HEK293 (cell line): ENCODE results near the gene ENAH.

ENCODE experiments used
- CTCF ChIA-PET: fragments of 350-600 bp; formaldehyde crosslinking; extraction: SDS; loops from one replicate; lab custom pipeline; 2021; ENCODE audit warnings: antibody characterized with exemption; lab: Yijun Ruan, JAX
- POLR2A ChIA-PET: fragments of 300-600 bp; formaldehyde crosslinking; extraction: SDS; loops from one replicate; lab custom pipeline; 2020; ENCODE audit warnings: antibody characterized with exemption, inconsistent platforms; lab: Yijun Ruan, JAX
- H3K27ac ChIP-seq: fragments of 200-500 bp; sonication (Bioruptor generic); 2 replicates; pipeline ENCODE4 v1.5.1; 2014; ENCODE audit warnings: low read depth, low read length, control low read depth, inconsistent platforms; ENCODE audit errors: extremely low read depth
- H3K36me3 ChIP-seq, 2 experiments: fragments of 200-500 bp in 1 of 2; sonication (Bioruptor generic) in 1 of 2; 1 replicate in 1 of 2; 2 replicates in 1 of 2; pipeline ENCODE4 v1.5.1; 2014 to 2017; ENCODE audit warnings: inconsistent platforms in 2 of 2, low read length in 2 of 2; ENCODE audit not compliant: control insufficient read depth in 2 of 2, insufficient read depth in 1 of 2
- H3K4me1 ChIP-seq: fragments of 200-500 bp; sonication (Bioruptor generic); 2 replicates; pipeline ENCODE4 v1.5.1; 2014; ENCODE audit warnings: mild to moderate bottlenecking, low read length, inconsistent platforms; ENCODE audit not compliant: control insufficient read depth, insufficient read depth
- H3K4me3 ChIP-seq: 2 replicates; pipeline ENCODE4 v1.5.1; 2011; ENCODE audit warnings: low read depth, mild to moderate bottlenecking, control low read depth, low read length, moderate library complexity
- H3K9me3 ChIP-seq: fragments of 200-500 bp; sonication (Bioruptor generic); 2 replicates; pipeline ENCODE4 v1.5.1; 2014; ENCODE audit warnings: low read depth, low read length, inconsistent platforms; ENCODE audit not compliant: control insufficient read depth, insufficient read depth
- BCL11B ChIP-seq: fragments of 450-650 bp; formaldehyde crosslinking; IDR thresholded peaks from 2 replicates; pipeline ENCODE4 v1.5.1; 2016; ENCODE audit warnings: low read depth, missing biosample characterization, missing genetic modification characterization
- EGR2 ChIP-seq: fragments of 450-650 bp; formaldehyde crosslinking; IDR thresholded peaks from 2 replicates; pipeline ENCODE4 v1.5.1; 2016; ENCODE audit warnings: low read depth, missing biosample characterization, missing genetic modification characterization
- GLIS1 ChIP-seq: fragments of 450-650 bp; formaldehyde crosslinking; IDR thresholded peaks from 2 replicates; pipeline ENCODE4 v1.5.1; 2016; ENCODE audit warnings: missing biosample characterization, missing genetic modification characterization
- IKZF3 ChIP-seq: fragments of 450-650 bp; IDR thresholded peaks from 2 replicates; pipeline ENCODE4 v1.5.0; 2018; ENCODE audit warnings: missing biosample characterization, mild to moderate bottlenecking, missing genetic modification characterization, moderate library complexity
- MZF1 ChIP-seq: fragments of 450-650 bp; formaldehyde crosslinking; IDR thresholded peaks from 2 replicates; pipeline ENCODE4 v1.5.1; 2017; ENCODE audit warnings: missing biosample characterization, missing genetic modification characterization, borderline replicate concordance
- OSR2 ChIP-seq: fragments of 450-650 bp; formaldehyde crosslinking; IDR thresholded peaks from 2 replicates; pipeline ENCODE4 v1.5.1; 2016; ENCODE audit warnings: missing biosample characterization, missing genetic modification characterization
- SCRT1 ChIP-seq: fragments of 450-650 bp; formaldehyde crosslinking; IDR thresholded peaks from 2 replicates; pipeline ENCODE4 v1.5.1; 2016; ENCODE audit warnings: missing biosample characterization, missing genetic modification characterization, borderline replicate concordance
- SP2 ChIP-seq: fragments of 450-650 bp; formaldehyde crosslinking; IDR thresholded peaks from 2 replicates; pipeline ENCODE4 v1.5.1; 2016; ENCODE audit warnings: missing biosample characterization, missing genetic modification characterization
- SP7 ChIP-seq: fragments of 450-650 bp; formaldehyde crosslinking; IDR thresholded peaks from 2 replicates; pipeline ENCODE4 v1.5.1; 2016; ENCODE audit warnings: missing biosample characterization, missing genetic modification characterization
- WT1 ChIP-seq: fragments of 450-650 bp; formaldehyde crosslinking; IDR thresholded peaks from 2 replicates; pipeline ENCODE4 v1.5.1; 2016; ENCODE audit warnings: missing biosample characterization, missing genetic modification characterization
- ZBTB1 ChIP-seq: fragments of 450-650 bp; formaldehyde crosslinking; IDR thresholded peaks from 2 replicates; pipeline ENCODE4 v1.5.1; 2016; ENCODE audit warnings: missing biosample characterization, missing genetic modification characterization
- ZFP37 ChIP-seq: fragments of 450-650 bp; formaldehyde crosslinking; IDR thresholded peaks from 2 replicates; pipeline ENCODE4 v1.5.1; 2016; ENCODE audit warnings: missing biosample characterization, missing genetic modification characterization
- ZFP69B ChIP-seq: fragments of 450-650 bp; formaldehyde crosslinking; IDR thresholded peaks from 2 replicates; pipeline ENCODE4 v1.5.1; 2016; ENCODE audit warnings: missing biosample characterization, missing genetic modification characterization
- ZIC2 ChIP-seq: fragments of 450-650 bp; formaldehyde crosslinking; IDR thresholded peaks from 2 replicates; pipeline ENCODE4 v1.5.1; 2016; ENCODE audit warnings: missing biosample characterization, missing genetic modification characterization
- ZNF2 ChIP-seq: fragments of 450-650 bp; formaldehyde crosslinking; IDR thresholded peaks from 2 replicates; pipeline ENCODE4 v1.5.1; 2016; ENCODE audit warnings: missing biosample characterization, missing genetic modification characterization
- ZNF214 ChIP-seq: fragments of 450-650 bp; formaldehyde crosslinking; IDR thresholded peaks from 2 replicates; pipeline ENCODE4 v1.5.1; 2017; ENCODE audit warnings: missing biosample characterization, mild to moderate bottlenecking, missing genetic modification characterization, borderline replicate concordance
- ZNF223 ChIP-seq: fragments of 450-650 bp; formaldehyde crosslinking; IDR thresholded peaks from 2 replicates; pipeline ENCODE4 v1.5.1; 2016; ENCODE audit warnings: missing biosample characterization, missing genetic modification characterization
- ZNF362 ChIP-seq: fragments of 450-650 bp; formaldehyde crosslinking; IDR thresholded peaks from 2 replicates; pipeline ENCODE4 v1.5.1; 2016; ENCODE audit warnings: missing biosample characterization, missing genetic modification characterization
- ZNF600 ChIP-seq: fragments of 450-650 bp; formaldehyde crosslinking; IDR thresholded peaks from 2 replicates; pipeline ENCODE4 v1.5.1; 2016; ENCODE audit warnings: missing biosample characterization, missing genetic modification characterization
- ZNF610 ChIP-seq: fragments of 450-650 bp; formaldehyde crosslinking; IDR thresholded peaks from 2 replicates; pipeline ENCODE4 v1.5.1; 2016; ENCODE audit warnings: missing biosample characterization, missing genetic modification characterization, borderline replicate concordance
- ZNF629 ChIP-seq: fragments of 450-650 bp; formaldehyde crosslinking; IDR thresholded peaks from 2 replicates; pipeline ENCODE4 v1.5.1; 2017; ENCODE audit warnings: missing biosample characterization, missing genetic modification characterization
- ZNF645 ChIP-seq: fragments of 450-650 bp; formaldehyde crosslinking; IDR thresholded peaks from 2 replicates; pipeline ENCODE4; 2016; ENCODE audit warnings: missing biosample characterization, missing genetic modification characterization
- ZNF664 ChIP-seq: fragments of 450-650 bp; formaldehyde crosslinking; IDR thresholded peaks from 2 replicates; pipeline ENCODE4 v1.5.1; 2016; ENCODE audit warnings: missing biosample characterization, missing genetic modification characterization
- ZXDB ChIP-seq: fragments of 450-650 bp; formaldehyde crosslinking; IDR thresholded peaks from 2 replicates; pipeline ENCODE4 v1.5.1; 2016; ENCODE audit warnings: missing biosample characterization, missing genetic modification characterization
- TF ChIP-seq, protein P1 (sequence below): fragments of 450-650 bp; formaldehyde crosslinking; IDR thresholded peaks from 2 replicates; pipeline ENCODE4 v1.5.1; 2016; ENCODE audit warnings: missing biosample characterization, missing genetic modification characterization
- TF ChIP-seq, protein P2 (sequence below): fragments of 450-650 bp; formaldehyde crosslinking; IDR thresholded peaks from 2 replicates; pipeline ENCODE4 v1.5.1; 2016; ENCODE audit warnings: missing biosample characterization, missing genetic modification characterization
- TF ChIP-seq, protein P3 (sequence below): fragments of 450-650 bp; formaldehyde crosslinking; IDR thresholded peaks from 2 replicates; pipeline ENCODE4 v1.5.1; 2016; ENCODE audit warnings: missing biosample characterization, missing genetic modification characterization, borderline replicate concordance
- TF ChIP-seq, protein P4 (sequence below): sonication (generic); formaldehyde crosslinking; IDR thresholded peaks from 2 replicates; pipeline ENCODE4 v1.8.1; 2022; ENCODE audit warnings: mild to moderate bottlenecking, moderate library complexity, missing genetic modification reagents
- TF ChIP-seq, protein P5 (sequence below): fragments of 450-650 bp; formaldehyde crosslinking; IDR thresholded peaks from 2 replicates; pipeline ENCODE4 v1.5.1; 2016; ENCODE audit warnings: missing biosample characterization, missing genetic modification characterization

Gene ENAH

DNA sequence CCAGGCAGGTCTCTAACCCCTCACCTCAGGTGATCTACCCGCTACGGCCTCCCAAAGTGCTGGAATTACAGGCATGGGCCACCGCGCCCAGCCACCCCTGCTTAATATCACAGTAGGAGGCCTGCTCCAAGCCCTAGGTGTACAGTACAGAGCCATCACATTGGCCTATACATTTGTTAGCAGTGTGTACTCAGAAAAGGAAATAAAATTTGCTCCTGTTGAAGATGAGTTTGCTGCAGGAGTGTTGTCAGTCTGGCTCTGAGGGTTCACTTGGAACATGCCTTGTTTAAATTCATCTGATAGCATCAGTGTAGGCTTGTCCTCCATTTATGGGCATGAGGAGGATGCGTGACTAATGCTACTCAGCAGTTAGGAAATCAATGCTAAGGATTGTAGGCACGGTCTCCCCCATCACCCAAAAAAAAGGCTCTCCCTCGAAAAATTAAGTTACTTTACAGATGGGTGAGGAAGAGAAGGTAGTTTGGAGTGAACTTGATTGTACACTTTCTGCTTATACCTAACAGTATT lies 4.6 kb upstream of the ENAH start:
- Histone ChIP-seq H3K27ac (no peak overlapping the region; the same call in 1 of the 2 replicates), H3K9me3 (no peaks in the 10 kb centered on the region), H3K36me3 (no peaks in the 10 kb centered on the region), H3K4me1 (peaks cover 36% of the 10 kb centered on the region), H3K4me3 (no peak overlapping the region)
- ChIA-PET POLR2A (interaction anchor here (1.4 to 3.1 kb wide), 3 partner anchors 110 to 120 kb away, joined by 7 to 30 read pairs (median 23); partner anchors contain the start of gene SRP9), CTCF (interaction anchor here (0.9 to 3.6 kb wide), 4 partner anchors 104 to 183 kb away, joined by 3 to 27 read pairs (median 4); partner anchors contain the start of gene SRP9)
- TF ChIP-seq SCRT1 (tag by site-specific recombination) (no peak), WT1 (tag by site-specific recombination) (peak; percentile 73), ZNF223 (tag by site-specific recombination) (no peak), SP7 (peak; percentile 72), GLIS1 (tag by site-specific recombination) (peak; percentile 95), ZBTB1 (tag by site-specific recombination) (no peak), ZFP37 (0 out of 2 replicates have a peak, but pooled peaks have one; percentile 56), BCL11B (no peak), ZNF2 (tag by site-specific recombination) (peak; percentile 53; the same call in 1 of the 2 replicates), MZF1 (tag by site-specific recombination) (no peak), ZNF362 (tag by site-specific recombination) (peak; percentile 91), ZFP69B (tag by site-specific recombination) (peak; percentile 31), IKZF3 (tag by site-specific recombination) (no peak), ZNF664 (tag by site-specific recombination) (no peak), ZNF629 (peak; percentile 41; the same call in 1 of the 2 replicates), ZNF610 (tag by site-specific recombination) (no peak), SP2 (tag by site-specific recombination) (no peak), ZXDB (tag by site-specific recombination) (no peak), ZNF645 (no peak), ZIC2 (tag by site-specific recombination) (peak; percentile 68), ZNF600 (tag by site-specific recombination) (peak; percentile 79), EGR2 (tag by site-specific recombination) (peak; percentile 64), OSR2 (peak; percentile 4; the same call in 1 of the 2 replicates), ZNF214 (no peak)
- TF ChIP-seq, protein P1, sequence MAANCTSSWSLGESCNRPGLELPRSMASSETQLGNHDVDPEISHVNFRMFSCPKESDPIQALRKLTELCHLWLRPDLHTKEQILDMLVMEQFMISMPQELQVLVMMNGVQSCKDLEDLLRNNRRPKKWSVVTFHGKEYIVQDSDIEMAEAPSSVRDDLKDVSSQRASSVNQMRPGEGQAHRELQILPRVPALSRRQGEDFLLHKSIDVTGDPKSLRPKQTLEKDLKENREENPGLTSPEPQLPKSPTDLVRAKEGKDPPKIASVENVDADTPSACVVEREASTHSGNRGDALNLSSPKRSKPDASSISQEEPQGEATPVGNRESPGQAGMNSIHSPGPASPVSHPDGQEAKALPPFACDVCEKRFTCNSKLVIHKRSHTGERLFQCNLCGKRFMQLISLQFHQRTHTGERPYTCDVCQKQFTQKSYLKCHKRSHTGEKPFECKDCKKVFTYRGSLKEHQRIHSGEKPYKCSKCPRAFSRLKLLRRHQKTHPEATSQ, result no peak
- TF ChIP-seq, protein P2, sequence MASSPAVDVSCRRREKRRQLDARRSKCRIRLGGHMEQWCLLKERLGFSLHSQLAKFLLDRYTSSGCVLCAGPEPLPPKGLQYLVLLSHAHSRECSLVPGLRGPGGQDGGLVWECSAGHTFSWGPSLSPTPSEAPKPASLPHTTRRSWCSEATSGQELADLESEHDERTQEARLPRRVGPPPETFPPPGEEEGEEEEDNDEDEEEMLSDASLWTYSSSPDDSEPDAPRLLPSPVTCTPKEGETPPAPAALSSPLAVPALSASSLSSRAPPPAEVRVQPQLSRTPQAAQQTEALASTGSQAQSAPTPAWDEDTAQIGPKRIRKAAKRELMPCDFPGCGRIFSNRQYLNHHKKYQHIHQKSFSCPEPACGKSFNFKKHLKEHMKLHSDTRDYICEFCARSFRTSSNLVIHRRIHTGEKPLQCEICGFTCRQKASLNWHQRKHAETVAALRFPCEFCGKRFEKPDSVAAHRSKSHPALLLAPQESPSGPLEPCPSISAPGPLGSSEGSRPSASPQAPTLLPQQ, result 0 out of 2 replicates have a peak, but pooled peaks have one; percentile 18
- TF ChIP-seq, protein P3, sequence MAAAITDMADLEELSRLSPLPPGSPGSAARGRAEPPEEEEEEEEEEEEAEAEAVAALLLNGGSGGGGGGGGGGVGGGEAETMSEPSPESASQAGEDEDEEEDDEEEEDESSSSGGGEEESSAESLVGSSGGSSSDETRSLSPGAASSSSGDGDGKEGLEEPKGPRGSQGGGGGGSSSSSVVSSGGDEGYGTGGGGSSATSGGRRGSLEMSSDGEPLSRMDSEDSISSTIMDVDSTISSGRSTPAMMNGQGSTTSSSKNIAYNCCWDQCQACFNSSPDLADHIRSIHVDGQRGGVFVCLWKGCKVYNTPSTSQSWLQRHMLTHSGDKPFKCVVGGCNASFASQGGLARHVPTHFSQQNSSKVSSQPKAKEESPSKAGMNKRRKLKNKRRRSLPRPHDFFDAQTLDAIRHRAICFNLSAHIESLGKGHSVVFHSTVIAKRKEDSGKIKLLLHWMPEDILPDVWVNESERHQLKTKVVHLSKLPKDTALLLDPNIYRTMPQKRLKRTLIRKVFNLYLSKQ (tag by site-specific recombination), result no peak
- TF ChIP-seq, protein P4, sequence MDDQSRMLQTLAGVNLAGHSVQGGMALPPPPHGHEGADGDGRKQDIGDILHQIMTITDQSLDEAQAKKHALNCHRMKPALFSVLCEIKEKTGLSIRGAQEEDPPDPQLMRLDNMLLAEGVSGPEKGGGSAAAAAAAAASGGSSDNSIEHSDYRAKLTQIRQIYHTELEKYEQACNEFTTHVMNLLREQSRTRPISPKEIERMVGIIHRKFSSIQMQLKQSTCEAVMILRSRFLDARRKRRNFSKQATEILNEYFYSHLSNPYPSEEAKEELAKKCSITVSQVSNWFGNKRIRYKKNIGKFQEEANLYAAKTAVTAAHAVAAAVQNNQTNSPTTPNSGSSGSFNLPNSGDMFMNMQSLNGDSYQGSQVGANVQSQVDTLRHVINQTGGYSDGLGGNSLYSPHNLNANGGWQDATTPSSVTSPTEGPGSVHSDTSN (CRISPR knock-in tag), result no peak
- TF ChIP-seq, protein P5, sequence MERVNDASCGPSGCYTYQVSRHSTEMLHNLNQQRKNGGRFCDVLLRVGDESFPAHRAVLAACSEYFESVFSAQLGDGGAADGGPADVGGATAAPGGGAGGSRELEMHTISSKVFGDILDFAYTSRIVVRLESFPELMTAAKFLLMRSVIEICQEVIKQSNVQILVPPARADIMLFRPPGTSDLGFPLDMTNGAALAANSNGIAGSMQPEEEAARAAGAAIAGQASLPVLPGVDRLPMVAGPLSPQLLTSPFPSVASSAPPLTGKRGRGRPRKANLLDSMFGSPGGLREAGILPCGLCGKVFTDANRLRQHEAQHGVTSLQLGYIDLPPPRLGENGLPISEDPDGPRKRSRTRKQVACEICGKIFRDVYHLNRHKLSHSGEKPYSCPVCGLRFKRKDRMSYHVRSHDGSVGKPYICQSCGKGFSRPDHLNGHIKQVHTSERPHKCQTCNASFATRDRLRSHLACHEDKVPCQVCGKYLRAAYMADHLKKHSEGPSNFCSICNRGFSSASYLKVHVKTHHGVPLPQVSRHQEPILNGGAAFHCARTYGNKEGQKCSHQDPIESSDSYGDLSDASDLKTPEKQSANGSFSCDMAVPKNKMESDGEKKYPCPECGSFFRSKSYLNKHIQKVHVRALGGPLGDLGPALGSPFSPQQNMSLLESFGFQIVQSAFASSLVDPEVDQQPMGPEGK (tag by site-specific recombination), result peak; percentile 43; the same call in 1 of the 2 replicates
